BJ (cell line): ENCODE measurements around the gene TOM1L2. TPM values are rescaled to one million over a fixed set of nuclear protein-coding genes. Genes with fewer than 3 reads are reported as not detected.

Experiments used
- CTCF ChIA-PET: fragments of 350-600 bp; formaldehyde crosslinking; extraction: SDS; loops from one replicate; lab custom pipeline; 2021; ENCODE audit warnings: antibody characterized with exemption, inconsistent platforms; lab: Yijun Ruan, JAX
- POLR2A ChIA-PET: fragments of 300-600 bp; sonication (Branson Sonifier 250); formaldehyde crosslinking; extraction: SDS; loops from one replicate; lab custom pipeline; 2021; ENCODE audit warnings: antibody characterized with exemption; lab: Charles Lee
- DNase-seq: peaks from one replicate; pipeline ENCODE4 v3.0.0-alpha.2; 2011; ENCODE audit warnings: low read depth
- H3K27me3 ChIP-seq: 2 replicates; pipeline ENCODE4 v1.6.0; 2011; ENCODE audit warnings: low read length; ENCODE audit not compliant: control insufficient read depth, insufficient read depth
- H3K36me3 ChIP-seq: 2 replicates; pipeline ENCODE4 v1.5.1; 2011; ENCODE audit warnings: low read length; ENCODE audit not compliant: control insufficient read depth, insufficient read depth
- H3K4me3 ChIP-seq: 2 replicates; pipeline ENCODE4 v1.5.1; 2011; ENCODE audit warnings: low read depth, mild to moderate bottlenecking, control low read depth, low read length
- polyA plus RNA-seq: library from polyadenylated mRNA; depleted of rRNA; stranded (reverse); fragments of >200 nt; gene quantifications from 2 replicates; pipeline ENCODE4 v1.2.3, GENCODE V29; 2011
- TF ChIP-seq, protein P1 (sequence below): IDR thresholded peaks from 2 replicates; pipeline ENCODE4 v1.5.1; 2011; ENCODE audit warnings: low read depth, mild to moderate bottlenecking, control low read depth, inconsistent platforms, low read length, moderate library complexity; ENCODE audit not compliant: insufficient read depth

The TOM1L2 gene
- polyA plus RNA-seq, 1 experiment: 39.6 TPM

DNA sequence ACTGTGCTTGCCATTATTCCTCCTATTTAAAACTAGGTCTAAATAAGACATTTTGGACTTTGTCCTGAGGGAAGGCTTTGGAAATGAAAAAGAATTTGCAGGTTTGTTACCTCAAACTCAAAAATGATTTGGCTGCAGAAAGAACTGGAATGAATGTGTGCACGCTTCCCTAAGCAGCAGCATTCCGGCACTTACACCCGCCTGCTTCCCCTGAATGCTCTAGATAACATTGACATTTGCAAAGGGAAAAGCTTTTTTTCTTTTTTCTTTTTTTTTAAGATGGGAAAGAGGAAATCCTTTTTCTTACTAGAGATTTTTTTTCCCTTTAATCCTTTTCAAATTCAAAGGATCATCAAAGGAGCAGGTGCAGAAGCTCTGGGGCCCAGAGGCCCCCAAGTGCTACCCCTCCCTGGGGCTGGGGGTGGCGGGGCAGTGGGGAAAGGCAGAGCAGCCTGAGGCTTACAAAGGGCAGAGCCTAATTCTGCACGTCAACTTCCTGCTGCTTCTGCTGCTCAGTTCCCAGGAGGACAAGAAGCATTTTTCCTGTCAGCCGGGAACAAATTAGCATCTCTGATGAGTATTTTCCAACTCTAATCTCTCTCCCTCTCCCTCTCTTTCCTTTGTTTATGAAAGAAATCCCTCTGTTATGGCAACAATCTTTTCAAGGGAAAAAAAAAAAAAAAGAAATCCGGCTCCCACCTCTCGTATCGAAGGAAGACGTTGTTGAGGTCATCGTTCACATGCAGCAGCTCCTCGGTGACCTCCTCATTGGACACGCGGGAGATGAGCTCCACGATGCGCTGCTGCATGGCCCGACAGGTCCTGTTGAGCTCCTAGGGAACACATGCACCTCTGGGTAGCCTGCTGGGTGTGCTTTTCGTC is 103.3 kb downstream of the TOM1L2 start:
- Histone ChIP-seq H3K4me3 (no peak overlapping the region), H3K36me3 (peaks cover 18% of the 10 kb centered on the region), H3K27me3 (no peaks in the 10 kb centered on the region)
- DNase-seq: no peak
- TF ChIP-seq, protein P1, sequence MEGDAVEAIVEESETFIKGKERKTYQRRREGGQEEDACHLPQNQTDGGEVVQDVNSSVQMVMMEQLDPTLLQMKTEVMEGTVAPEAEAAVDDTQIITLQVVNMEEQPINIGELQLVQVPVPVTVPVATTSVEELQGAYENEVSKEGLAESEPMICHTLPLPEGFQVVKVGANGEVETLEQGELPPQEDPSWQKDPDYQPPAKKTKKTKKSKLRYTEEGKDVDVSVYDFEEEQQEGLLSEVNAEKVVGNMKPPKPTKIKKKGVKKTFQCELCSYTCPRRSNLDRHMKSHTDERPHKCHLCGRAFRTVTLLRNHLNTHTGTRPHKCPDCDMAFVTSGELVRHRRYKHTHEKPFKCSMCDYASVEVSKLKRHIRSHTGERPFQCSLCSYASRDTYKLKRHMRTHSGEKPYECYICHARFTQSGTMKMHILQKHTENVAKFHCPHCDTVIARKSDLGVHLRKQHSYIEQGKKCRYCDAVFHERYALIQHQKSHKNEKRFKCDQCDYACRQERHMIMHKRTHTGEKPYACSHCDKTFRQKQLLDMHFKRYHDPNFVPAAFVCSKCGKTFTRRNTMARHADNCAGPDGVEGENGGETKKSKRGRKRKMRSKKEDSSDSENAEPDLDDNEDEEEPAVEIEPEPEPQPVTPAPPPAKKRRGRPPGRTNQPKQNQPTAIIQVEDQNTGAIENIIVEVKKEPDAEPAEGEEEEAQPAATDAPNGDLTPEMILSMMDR: no peak
- ChIA-PET POLR2A (no interaction called here), CTCF (interaction anchor here (3.1 kb wide), 1 partner anchor 8 kb away, joined by 17 read pairs; no protein-coding TSS in a partner anchor)

DNA sequence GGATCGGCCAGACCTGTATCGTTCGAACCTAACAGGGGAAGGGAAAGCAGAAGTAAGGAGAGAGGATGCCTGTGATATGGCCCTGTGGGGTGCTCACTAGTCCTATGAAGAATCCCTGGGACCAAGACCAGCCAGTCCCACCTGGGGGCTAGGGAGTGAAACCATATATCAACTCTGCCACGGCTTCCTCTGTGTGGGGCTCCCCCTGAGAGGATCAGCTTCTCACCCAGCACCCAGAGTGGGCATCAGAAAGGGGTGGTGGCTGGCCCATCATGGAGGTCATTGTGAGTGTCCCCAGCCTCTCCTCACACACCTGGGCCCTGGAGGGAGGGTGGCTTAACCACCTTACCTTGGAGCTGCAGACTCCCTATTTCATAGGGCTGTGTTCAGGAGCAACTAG is 105.3 kb downstream of the TOM1L2 start:
- ChIA-PET POLR2A (no interaction called here), CTCF (interaction anchor here (1.2 kb wide), 1 partner anchor 18 kb away, joined by 3 read pairs; no protein-coding TSS in a partner anchor)
- TF ChIP-seq, protein P1: no peak
- DNase-seq: no peak
- H3K27me3 ChIP-seq: no peaks in the 10 kb centered on the region
- H3K4me3 ChIP-seq: no peak overlapping the region
- H3K36me3 ChIP-seq: peaks cover 19% of the 10 kb centered on the region

DNA sequence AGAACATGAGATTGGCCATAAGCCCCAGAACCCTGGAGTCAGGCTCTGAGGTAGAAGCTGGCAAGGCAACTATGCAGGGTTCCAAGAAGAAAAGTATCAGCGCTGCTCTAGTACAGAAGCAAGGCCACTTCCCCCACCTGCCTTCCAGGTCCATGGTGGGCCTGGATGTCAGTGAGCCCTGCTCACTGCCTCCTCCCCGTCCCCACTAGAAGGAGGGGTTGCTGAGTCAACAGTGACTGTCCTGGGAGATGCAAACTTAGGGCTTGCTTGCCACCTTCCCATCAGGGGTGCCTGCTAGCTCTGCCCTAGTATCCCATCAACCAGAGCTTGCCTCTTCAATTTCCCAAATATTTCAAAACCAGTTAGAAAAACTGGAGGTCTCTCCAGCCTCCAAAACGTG is 105.8 kb downstream of the TOM1L2 start:
- Histone ChIP-seq H3K27me3 (no peaks in the 10 kb centered on the region), H3K4me3 (no peak overlapping the region), H3K36me3 (peaks cover 19% of the 10 kb centered on the region)
- DNase-seq: no peak
- TF ChIP-seq, protein P1: no peak
- ChIA-PET CTCF (interaction anchor here (1.2 kb wide), 1 partner anchor 18 kb away, joined by 3 read pairs; no protein-coding TSS in a partner anchor), POLR2A (no interaction called here)

DNA sequence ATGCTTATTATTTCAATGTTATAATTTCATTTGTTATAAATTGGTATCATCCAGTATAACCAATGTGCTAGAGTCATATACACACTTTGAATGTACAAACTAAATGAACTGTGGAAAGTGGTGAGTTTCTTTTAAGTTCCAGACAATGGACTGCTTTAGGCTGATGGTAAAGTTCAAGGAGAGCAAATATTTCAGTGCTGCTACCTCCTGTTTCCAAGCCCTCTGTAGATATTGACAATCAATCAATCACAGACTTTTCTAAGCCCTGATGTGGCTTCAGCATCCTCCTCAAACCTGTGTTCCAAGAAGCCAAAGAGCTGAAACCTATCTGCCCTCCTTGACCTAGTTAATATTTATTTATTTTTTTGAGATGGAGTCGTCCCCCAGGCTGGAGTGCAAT is 107.2 kb downstream of the TOM1L2 start:
- TF ChIP-seq, protein P1: no peak
- CTCF ChIA-PET: interaction anchor here (0.9 to 6.9 kb wide), 6 partner anchors 9 to 510 kb away, joined by 3 to 78 read pairs (median 3); no protein-coding TSS in a partner anchor
- DNase-seq: no peak
- POLR2A ChIA-PET: no interaction called here
- peaks cover 20% of the 10 kb centered on the region for H3K36me3 ChIP-seq
- H3K4me3 ChIP-seq: no peak overlapping the region
- no peaks in the 10 kb centered on the region for H3K27me3 ChIP-seq

DNA sequence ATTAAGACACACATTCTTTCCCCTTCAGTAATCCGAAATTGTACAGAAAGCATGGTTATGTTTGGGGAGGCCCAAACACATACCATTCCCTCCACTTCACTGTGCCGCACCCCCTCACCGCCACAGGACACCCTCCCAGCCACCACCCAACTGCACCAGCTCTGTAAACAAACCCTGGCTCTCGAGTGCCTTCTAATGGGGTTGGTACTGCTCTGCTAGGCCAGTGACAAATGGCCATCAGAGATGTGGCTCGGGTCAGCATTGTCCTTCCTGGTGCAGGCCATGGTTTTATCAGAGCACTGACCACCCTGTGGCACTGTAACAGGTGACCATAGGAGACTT is 111.5 kb downstream of the TOM1L2 start:
- H3K4me3 ChIP-seq: no peak overlapping the region
- no peaks in the 10 kb centered on the region for H3K27me3 ChIP-seq
- ChIA-PET CTCF (interaction anchor here (0.6 to 6.9 kb wide), 20 partner anchors 9 to 185 kb away, joined by 3 to 78 read pairs (median 7); no protein-coding TSS in a partner anchor), POLR2A (no interaction called here)
- peaks cover 3% of the 10 kb centered on the region for H3K36me3 ChIP-seq
- TF ChIP-seq, protein P1: no peak
- DNase-seq: no peak
